Endodermal cell (in vitro differentiated cells): Measurements from ENCODE around the gene TLX2. TPM values are rescaled to one million over a fixed set of nuclear protein-coding genes. Genes with fewer than 3 reads are reported as not detected.

Experiments used
- DNase-seq: peaks from one replicate; pipeline ENCODE4 v3.0.0-alpha.2; 2017
- H3K27ac ChIP-seq: 2 replicates; pipeline ENCODE4 v1.5.1; 2013; ENCODE audit warnings: mild to moderate bottlenecking, low read depth, low read length, moderate library complexity
- H3K27me3 ChIP-seq: 2 replicates; pipeline ENCODE4 v1.6.1; 2013; ENCODE audit warnings: mild to moderate bottlenecking, low read length, moderate library complexity; ENCODE audit not compliant: insufficient read depth, control insufficient read depth, poor library complexity, severe bottlenecking
- H3K36me3 ChIP-seq: 2 replicates; pipeline ENCODE4 v1.7.0; 2013; ENCODE audit warnings: mild to moderate bottlenecking, low read length, moderate library complexity; ENCODE audit not compliant: control insufficient read depth, insufficient read depth
- H3K4me1 ChIP-seq: one replicate; pipeline ENCODE4 v1.7.0; 2013; ENCODE audit warnings: low read length; ENCODE audit not compliant: control insufficient read depth, insufficient read depth
- H3K4me3 ChIP-seq: 2 replicates; pipeline ENCODE4 v1.5.1; 2013; ENCODE audit warnings: mild to moderate bottlenecking, low read length, moderate library complexity
- H3K9ac ChIP-seq: 2 replicates; pipeline ENCODE4 v1.6.1; 2013; ENCODE audit warnings: mild to moderate bottlenecking, low read length, moderate library complexity; ENCODE audit not compliant: poor library complexity, severe bottlenecking; ENCODE audit errors: extremely low read depth
- H3K9me3 ChIP-seq: 2 replicates; pipeline ENCODE4 v1.6.1; 2013; ENCODE audit warnings: mild to moderate bottlenecking, low read length, moderate library complexity; ENCODE audit not compliant: control insufficient read depth
- H3K27ac Mint-ChIP-seq: 2 replicates; pipeline ENCODE4 v1.8.0; 2020; ENCODE audit warnings: mixed read lengths
- H3K27me3 Mint-ChIP-seq: 2 replicates; pipeline ENCODE4 v1.8.0; 2021; ENCODE audit warnings: mild to moderate bottlenecking, mixed read lengths; ENCODE audit not compliant: insufficient read depth
- H3K36me3 Mint-ChIP-seq: 2 replicates; pipeline ENCODE4 v1.8.0; 2020; ENCODE audit warnings: low read depth, mixed read lengths
- H3K4me1 Mint-ChIP-seq: 2 replicates; pipeline ENCODE4 v1.8.0; 2020; ENCODE audit warnings: mixed read lengths
- H3K4me3 Mint-ChIP-seq: 2 replicates; pipeline ENCODE4 v1.8.0; 2020; ENCODE audit warnings: mild to moderate bottlenecking, moderate library complexity, mixed read lengths
- H3K9me3 Mint-ChIP-seq: 2 replicates; pipeline ENCODE4 v1.8.0; 2020; ENCODE audit warnings: mild to moderate bottlenecking, mixed read lengths
- CTCF ChIP-seq: fragments of 200-600 bp; sonication (generic); conservative IDR thresholded peaks from 2 replicates; pipeline ENCODE4 v1.5.0; 2021; ENCODE audit warnings: antibody characterized with exemption, mild to moderate bottlenecking
- WGBS, 2 experiments: methylation state at CpG; one replicate each; pipeline versions ENCODE4 v1.1.5 to v1.1.7; 2013; ENCODE audit warnings: missing lambda C conversion rate in 2 of 2, mixed read lengths in 1 of 2; ENCODE audit not compliant: insufficient coverage in 1 of 2, insufficient read length in 1 of 2; 5-methylcytosine and 5-hydroxymethylcytosine counted together
- total RNA-seq, 2 donors: library from RNA; stranded (reverse); fragmentation: NEBNext Ultra II Directional in 1 of 2; extraction: Animal tissue kit (Norgen Biotek cat#: 25700) in 1 of 2; gene quantifications; 2 replicates in 1 of 2; 3 replicates in 1 of 2; pipeline ENCODE4 v1.2.1, GENCODE V29; 2021

TLX2 gene
- total RNA-seq, 2 donors from 2014 or later = 0.22 to 0.27 TPM

GRCh38 chr2:74544634-74545033 lies 30.4 kb downstream of the TLX2 start:
- H3K27me3 ChIP-seq = peaks cover 25% of the 10 kb centered on the region
- Mint-ChIP-seq H3K36me3 (no peaks in the 10 kb centered on the region), H3K4me3 (no peak overlapping the region), H3K27me3 (peaks cover 26% of the 10 kb centered on the region), H3K27ac (no peak overlapping the region), H3K9me3 (no peaks in the 10 kb centered on the region), H3K4me1 (peaks cover 12% of the 10 kb centered on the region)
- no peak overlapping the region for H3K4me3 ChIP-seq
- H3K36me3 ChIP-seq = no peaks in the 10 kb centered on the region
- no peaks in the 10 kb centered on the region for H3K9me3 ChIP-seq
- 85 to 88% methylated on average over 3 of the region's 3 CpGs for WGBS, 2 experiments
- H3K27ac ChIP-seq = no peak overlapping the region
- no peak for DNase-seq
- no peak overlapping the region for H3K9ac ChIP-seq
- peak; percentile 42 for TF ChIP-seq CTCF
- H3K4me1 ChIP-seq = no peaks in the 10 kb centered on the region

- no peak overlapping the region for H3K27ac ChIP-seq
- H3K27me3 ChIP-seq = peaks cover 39% of the 10 kb centered on the region
- no peak for DNase-seq
- H3K4me3 ChIP-seq = no peak overlapping the region
- Mint-ChIP-seq H3K27ac (no peak overlapping the region), H3K4me3 (no peak overlapping the region), H3K9me3 (no peaks in the 10 kb centered on the region), H3K36me3 (no peaks in the 10 kb centered on the region), H3K4me1 (peaks cover 13% of the 10 kb centered on the region), H3K27me3 (peaks cover 40% of the 10 kb centered on the region)
- H3K4me1 ChIP-seq = no peaks in the 10 kb centered on the region
- H3K9me3 ChIP-seq = no peaks in the 10 kb centered on the region
- no peak for TF ChIP-seq CTCF
- 84 to 93% methylated on average over 2 to 3 of the region's 3 CpGs for WGBS, 2 experiments
- H3K9ac ChIP-seq = no peak overlapping the region
- no peaks in the 10 kb centered on the region for H3K36me3 ChIP-seq
Measured at GRCh38 chr2:74546004-74546403, 31.8 kb downstream of the TLX2 start.

- Mint-ChIP-seq H3K4me3 (peak overlapping the region; percentile 52), H3K36me3 (no peaks in the 10 kb centered on the region), H3K4me1 (peaks cover 17% of the 10 kb centered on the region), H3K27ac (no peak overlapping the region), H3K27me3 (peaks cover 64% of the 10 kb centered on the region), H3K9me3 (no peaks in the 10 kb centered on the region)
- Histone ChIP-seq H3K9me3 (no peaks in the 10 kb centered on the region), H3K27me3 (peaks cover 62% of the 10 kb centered on the region), H3K4me1 (no peaks in the 10 kb centered on the region), H3K27ac (no peak overlapping the region), H3K36me3 (no peaks in the 10 kb centered on the region), H3K4me3 (peak overlapping the region; percentile 73), H3K9ac (no peak overlapping the region)
- WGBS, 2 experiments = 13 to 21% methylated on average over 14 to 26 of the region's 26 CpGs
- DNase-seq = no peak
- no peak for TF ChIP-seq CTCF
Measured at GRCh38 chr2:74548285-74548899, 34.1 kb downstream of the TLX2 start.
